ENCODE results near the gene FOXO1.

Gene FOXO1

DNA sequence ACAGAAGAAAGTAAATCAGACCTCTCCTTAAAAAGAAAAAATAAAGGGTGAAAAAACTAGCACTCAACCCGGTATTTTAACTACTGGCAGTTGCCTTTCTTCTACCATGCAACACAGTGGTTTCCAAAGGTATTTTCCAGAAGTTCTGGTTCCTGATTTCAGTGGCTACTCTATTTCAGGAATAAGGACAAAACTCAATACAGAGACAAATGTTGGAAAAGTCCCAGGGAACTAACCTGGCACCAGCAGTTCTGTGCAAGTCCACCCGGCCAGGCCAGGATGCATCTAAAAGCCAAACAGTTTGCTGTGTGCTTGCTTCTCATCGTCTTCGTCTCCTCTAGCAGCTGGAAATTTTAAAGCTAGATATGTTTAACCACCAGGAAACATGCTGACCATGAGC lies 52.5 kb downstream of the FOXO1 start:
- H3K9ac ChIP-seq, result peak overlapping the region; percentile 6 to 61 (median 50); a peak in 14 of 22 replicates
- H3K4me1 ChIP-seq, result peaks cover 26 to 56% (median 41%) of the 10 kb centered on the region in 10 experiments
- peaks cover 0 to 9% (median under 1%) of the 10 kb centered on the region in 11 experiments; a peak in 5 of 22 replicates for H3K9me3 ChIP-seq (replicated peaks in 1 of 11)
- H4K20me1 ChIP-seq, result peaks cover 0 to 91% (median 45%) of the 10 kb centered on the region in 11 experiments; a peak in 14 of 22 replicates
- peak overlapping the region in 10 of 11 experiments; percentile 45 to 72 (median 60); a peak in 18 of 22 replicates for H3K27ac ChIP-seq
- H3K36me3 ChIP-seq, result peaks cover 0 to 50% (median 20%) of the 10 kb centered on the region in 11 experiments; a peak in 15 of 22 replicates
- no peak for TF ChIP-seq Cebpa-rat (IDR thresholded peaks at IDR 0.05)
- H3K4me3 ChIP-seq, result 0 out of 20 replicates have a peak overlapping the region, but pooled peaks of 1 of the 10 experiments have one; percentile 9
- peak overlapping the region; percentile 60 to 88 (median 77) for H3K4me2 ChIP-seq
- no peaks in the 10 kb centered on the region for H3K27me3 ChIP-seq

DNA sequence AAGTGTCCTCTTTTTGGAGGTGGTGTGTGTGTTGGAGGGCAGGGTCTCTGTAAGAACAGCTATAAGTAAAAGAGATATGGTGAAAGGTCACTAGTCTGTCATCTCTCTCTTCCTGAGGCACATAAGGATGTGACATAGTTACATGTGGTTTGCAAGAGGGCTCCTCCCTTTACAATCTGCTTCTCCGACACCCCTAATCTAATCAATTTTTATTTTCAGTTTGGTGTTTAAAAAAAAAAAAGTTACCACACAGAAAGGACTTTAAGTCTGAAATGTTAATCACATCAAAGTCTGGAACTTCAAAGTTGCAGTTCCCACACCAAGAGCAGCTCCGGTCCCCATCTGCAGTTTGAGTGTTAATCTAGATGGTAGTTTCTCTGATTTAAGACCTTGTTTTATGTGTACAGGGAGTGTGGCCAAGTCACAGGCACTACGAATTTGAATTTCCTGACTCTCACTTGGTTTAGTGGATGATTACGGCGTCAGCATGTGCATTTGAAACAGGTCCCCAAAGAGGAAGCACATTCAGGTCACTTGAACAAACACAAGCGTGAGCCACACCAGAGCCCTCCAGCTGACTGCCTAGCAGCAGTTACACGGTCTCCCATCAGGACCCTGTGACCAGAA lies 53.1 kb downstream of the FOXO1 start:
- peak overlapping the region in 10 of 11 experiments; percentile 45 to 72 (median 60); a peak in 19 of 22 replicates for H3K27ac ChIP-seq
- H3K9ac ChIP-seq, result peak overlapping the region; percentile 6 to 61 (median 50); a peak in 18 of 22 replicates
- no peak for TF ChIP-seq Cebpa-rat (IDR thresholded peaks at IDR 0.05)
- H3K27me3 ChIP-seq, result no peaks in the 10 kb centered on the region
- peak overlapping the region; percentile 60 to 88 (median 77) for H3K4me2 ChIP-seq
- peak overlapping the region in 2 of 10 experiments; percentile 9 to 12; a peak in 1 of 20 replicates for H3K4me3 ChIP-seq
- peaks cover 0 to 13% (median 7%) of the 10 kb centered on the region in 11 experiments; a peak in 10 of 22 replicates for H3K9me3 ChIP-seq (replicated peaks in 1 of 11)
- peaks cover 26 to 55% (median 39%) of the 10 kb centered on the region in 10 experiments for H3K4me1 ChIP-seq
- H3K36me3 ChIP-seq, result peaks cover 0 to 50% (median 23%) of the 10 kb centered on the region in 11 experiments; a peak in 14 of 22 replicates
- peaks cover 0 to 85% (median 45%) of the 10 kb centered on the region in 11 experiments; a peak in 14 of 22 replicates for H4K20me1 ChIP-seq

GRCh38 chr13:40612041-40612440 lies 54.4 kb downstream of the FOXO1 start:
- Histone ChIP-seq H3K4me2 (0 out of 22 replicates have a peak overlapping the region, but pooled peaks of 2 of the 11 experiments have one; percentile 3 to 5), H3K4me1 (peaks cover 26 to 55% (median 36%) of the 10 kb centered on the region in 10 experiments), H3K36me3 (peaks cover 0 to 46% (median 25%) of the 10 kb centered on the region in 11 experiments; a peak in 14 of 22 replicates), H4K20me1 (peaks cover 0 to 82% (median 34%) of the 10 kb centered on the region in 11 experiments; a peak in 13 of 22 replicates), H3K9me3 (replicated peaks in 1 of 11) (peaks cover 0 to 17% (median 10%) of the 10 kb centered on the region in 11 experiments; a peak in 10 of 22 replicates), H3K27me3 (no peaks in the 10 kb centered on the region), H3K27ac (peak overlapping the region in 1 of 11 experiments; percentile 14; a peak in 1 of 22 replicates), H3K9ac (no peak overlapping the region), H3K4me3 (no peak overlapping the region)
- no peak for TF ChIP-seq Cebpa-rat (IDR thresholded peaks at IDR 0.05)

GRCh38 chr13:40611635-40612034 lies 54.8 kb downstream of the FOXO1 start:
- no peak overlapping the region for H3K4me3 ChIP-seq
- TF ChIP-seq Cebpa-rat (IDR thresholded peaks at IDR 0.05), result no peak
- peaks cover 0 to 82% (median 34%) of the 10 kb centered on the region in 11 experiments; a peak in 13 of 22 replicates for H4K20me1 ChIP-seq
- H3K27me3 ChIP-seq, result no peaks in the 10 kb centered on the region
- no peak overlapping the region for H3K27ac ChIP-seq
- H3K4me1 ChIP-seq, result peaks cover 26 to 55% (median 40%) of the 10 kb centered on the region in 10 experiments
- H3K36me3 ChIP-seq, result peaks cover 0 to 46% (median 25%) of the 10 kb centered on the region in 11 experiments; a peak in 14 of 22 replicates
- H3K9ac ChIP-seq, result no peak overlapping the region
- H3K9me3 ChIP-seq (replicated peaks in 1 of 11), result peaks cover 0 to 17% (median 10%) of the 10 kb centered on the region in 11 experiments; a peak in 10 of 22 replicates
- H3K4me2 ChIP-seq, result peak overlapping the region in 2 of 11 experiments; percentile 1 to 12; a peak in 1 of 22 replicates

DNA sequence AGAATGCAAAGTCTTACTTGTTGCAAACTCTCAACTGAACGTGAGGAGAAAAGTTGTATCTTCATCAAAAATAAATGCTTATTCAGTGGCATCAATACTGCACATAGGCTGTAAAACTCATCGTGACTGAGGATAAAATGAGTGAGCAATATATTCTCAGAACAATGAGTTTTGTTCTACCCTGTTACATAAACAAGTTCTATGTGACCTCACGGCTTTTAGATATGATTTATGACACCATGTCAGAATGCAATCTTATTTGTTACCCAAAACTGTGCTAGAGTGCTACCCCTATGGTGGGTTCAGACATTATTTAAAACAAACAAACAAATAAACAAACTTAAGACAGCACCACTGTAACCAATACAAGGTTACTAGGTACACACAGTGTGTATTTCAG lies 55.4 kb downstream of the FOXO1 start:
- peaks cover 26 to 49% (median 43%) of the 10 kb centered on the region in 10 experiments for H3K4me1 ChIP-seq
- no peaks in the 10 kb centered on the region for H3K27me3 ChIP-seq
- TF ChIP-seq Cebpa-rat (IDR thresholded peaks at IDR 0.05), result no peak
- no peak overlapping the region for H3K9ac ChIP-seq
- peaks cover 0 to 46% (median 25%) of the 10 kb centered on the region in 11 experiments; a peak in 14 of 22 replicates for H3K36me3 ChIP-seq
- H3K9me3 ChIP-seq (replicated peaks in 1 of 11), result peaks cover 0 to 17% (median 10%) of the 10 kb centered on the region in 11 experiments; a peak in 10 of 22 replicates
- no peak overlapping the region for H3K4me2 ChIP-seq
- no peak overlapping the region for H3K4me3 ChIP-seq
- no peak overlapping the region for H3K27ac ChIP-seq
- peaks cover 0 to 82% (median 31%) of the 10 kb centered on the region in 11 experiments; a peak in 13 of 22 replicates for H4K20me1 ChIP-seq

- Histone ChIP-seq H3K36me3 (peaks cover 0 to 46% (median 25%) of the 10 kb centered on the region in 11 experiments; a peak in 14 of 22 replicates), H3K9me3 (replicated peaks in 1 of 11) (peaks cover 0 to 17% (median 10%) of the 10 kb centered on the region in 11 experiments; a peak in 10 of 22 replicates), H3K27me3 (no peaks in the 10 kb centered on the region), H4K20me1 (peaks cover 0 to 82% (median 24%) of the 10 kb centered on the region in 11 experiments; a peak in 13 of 22 replicates), H3K27ac (no peak overlapping the region), H3K9ac (no peak overlapping the region), H3K4me1 (peaks cover 26 to 40% (median 34%) of the 10 kb centered on the region in 10 experiments), H3K4me2 (no peak overlapping the region), H3K4me3 (no peak overlapping the region)
- no peak for TF ChIP-seq Cebpa-rat (IDR thresholded peaks at IDR 0.05)
Measured at GRCh38 chr13:40609972-40610726, 56.3 kb downstream of the FOXO1 start.

GRCh38 chr13:40608308-40608707 lies 58.1 kb downstream of the FOXO1 start:
- no peak for TF ChIP-seq Cebpa-rat (IDR thresholded peaks at IDR 0.05)
- peaks cover 0 to 17% (median 10%) of the 10 kb centered on the region in 11 experiments; a peak in 10 of 22 replicates for H3K9me3 ChIP-seq (replicated peaks in 1 of 11)
- peaks cover 0 to 74% (median 12%) of the 10 kb centered on the region in 11 experiments; a peak in 10 of 22 replicates for H4K20me1 ChIP-seq
- H3K9ac ChIP-seq, result no peak overlapping the region
- H3K27me3 ChIP-seq, result no peaks in the 10 kb centered on the region
- H3K4me3 ChIP-seq, result no peak overlapping the region
- H3K27ac ChIP-seq, result no peak overlapping the region
- no peak overlapping the region for H3K4me2 ChIP-seq
- H3K4me1 ChIP-seq, result peaks cover 7 to 22% (median 16%) of the 10 kb centered on the region in 10 experiments
- peaks cover 0 to 46% (median 25%) of the 10 kb centered on the region in 11 experiments; a peak in 14 of 22 replicates for H3K36me3 ChIP-seq

DNA sequence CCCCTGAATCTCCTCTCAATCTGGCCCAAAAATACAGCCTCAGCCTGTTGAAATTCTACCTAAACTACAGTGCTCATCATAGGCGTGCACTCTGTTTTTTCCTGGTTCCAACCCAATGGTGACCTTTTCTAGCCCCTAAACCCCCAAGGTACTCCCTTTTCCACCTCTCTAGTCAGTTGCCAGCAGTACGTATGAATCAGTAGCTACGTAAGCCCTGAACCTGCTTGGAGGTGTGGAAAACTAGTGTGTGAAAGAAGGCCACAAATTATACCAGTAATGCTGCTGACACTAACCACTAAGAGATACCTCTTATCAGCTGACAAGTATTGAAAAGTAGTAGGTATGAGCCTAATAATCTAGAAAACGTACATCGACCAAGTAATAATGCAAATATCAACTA lies 60.9 kb downstream of the FOXO1 start:
- no peak overlapping the region for H3K4me2 ChIP-seq
- H4K20me1 ChIP-seq, result peaks cover 0 to 53% (median 8%) of the 10 kb centered on the region in 11 experiments; a peak in 10 of 22 replicates
- H3K9ac ChIP-seq, result no peak overlapping the region
- peaks cover 0 to 34% (median 20%) of the 10 kb centered on the region in 11 experiments; a peak in 13 of 22 replicates for H3K36me3 ChIP-seq
- TF ChIP-seq Cebpa-rat (IDR thresholded peaks at IDR 0.05), result no peak
- peaks cover 0 to 12% (median 8%) of the 10 kb centered on the region in 10 experiments; a peak in 7 of 20 replicates for H3K4me1 ChIP-seq
- H3K9me3 ChIP-seq (replicated peaks in 1 of 11), result peaks cover 0 to 31% (median 10%) of the 10 kb centered on the region in 11 experiments; a peak in 11 of 22 replicates
- 0 out of 22 replicates have a peak overlapping the region, but pooled peaks of 1 of the 11 experiments have one; percentile 19 for H3K27ac ChIP-seq
- no peaks in the 10 kb centered on the region for H3K27me3 ChIP-seq
- no peak overlapping the region for H3K4me3 ChIP-seq
